Effector CD4-positive, alpha-beta T cell (primary cell): Measurements from ENCODE around the gene MT1G. TPM values are rescaled to one million over a fixed set of nuclear protein-coding genes. Genes with fewer than 3 reads are reported as not detected.
"Not testable (repeated sequence)": the region's sequence is repeated elsewhere in the genome, so short reads cannot be mapped to it uniquely, and the experiment has no call there.

Experiments
- DNase-seq: peaks from one replicate; pipeline ENCODE4 v3.0.0-alpha.2; 2020
- total RNA-seq: gene quantifications from one replicate; lab custom pipeline; 2026; lab: John Stamatoyannopoulos, UW

MT1G gene
- not detected for total RNA-seq

DNA sequence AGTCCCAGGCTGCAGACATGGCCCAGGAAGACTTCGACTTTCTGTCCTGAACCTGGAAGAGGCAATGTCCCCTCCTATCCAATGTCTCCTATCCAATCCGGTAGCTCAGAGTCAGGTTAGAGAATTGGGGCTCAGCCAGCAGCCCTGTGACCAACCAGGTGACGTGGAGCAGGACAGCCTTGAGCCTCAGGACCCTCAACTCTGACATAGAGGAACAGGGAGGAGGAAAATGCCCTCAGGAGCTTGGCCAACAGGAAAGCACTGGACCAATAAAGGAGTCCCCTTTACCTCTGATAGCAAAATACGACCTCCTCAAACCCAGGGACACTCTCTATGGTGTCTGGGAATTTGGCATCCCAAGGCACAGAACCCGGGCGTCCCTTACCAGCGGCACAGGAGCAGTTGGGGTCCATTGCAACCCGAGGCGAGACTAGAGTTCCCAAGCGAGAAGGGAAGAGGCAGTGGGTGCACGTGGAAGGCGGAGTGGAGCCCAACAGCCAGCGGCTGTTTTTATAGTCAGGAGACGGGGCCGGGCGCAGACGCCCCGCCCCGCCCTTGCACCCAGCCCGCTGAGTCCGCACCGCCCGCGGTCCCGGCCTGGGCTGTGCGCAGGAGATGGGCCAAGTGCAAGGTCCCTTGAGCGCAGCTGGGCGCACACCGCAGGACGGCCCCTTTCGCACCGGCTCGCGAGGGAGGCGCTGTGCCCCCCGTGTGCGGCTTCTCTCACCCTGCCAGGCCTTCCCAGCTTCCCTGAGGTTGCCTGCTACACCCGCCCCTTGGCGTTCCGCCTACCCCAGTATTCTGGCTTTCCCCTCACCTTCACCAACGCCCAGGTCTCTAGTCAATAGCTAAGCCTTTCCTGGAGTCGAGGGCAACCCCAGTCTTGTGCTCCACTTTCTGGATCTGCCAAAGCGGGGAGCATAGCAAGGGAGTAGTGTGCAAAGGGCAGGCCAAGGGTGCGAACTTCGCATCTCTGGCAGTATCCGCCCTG lies at the start of gene MT1G:
Gene MT1G (minus strand): TSS at position 485 of the 991 bp plus-strand sequence. CDS start 72 bp downstream, at position 413.
- no peak for DNase-seq

DNA sequence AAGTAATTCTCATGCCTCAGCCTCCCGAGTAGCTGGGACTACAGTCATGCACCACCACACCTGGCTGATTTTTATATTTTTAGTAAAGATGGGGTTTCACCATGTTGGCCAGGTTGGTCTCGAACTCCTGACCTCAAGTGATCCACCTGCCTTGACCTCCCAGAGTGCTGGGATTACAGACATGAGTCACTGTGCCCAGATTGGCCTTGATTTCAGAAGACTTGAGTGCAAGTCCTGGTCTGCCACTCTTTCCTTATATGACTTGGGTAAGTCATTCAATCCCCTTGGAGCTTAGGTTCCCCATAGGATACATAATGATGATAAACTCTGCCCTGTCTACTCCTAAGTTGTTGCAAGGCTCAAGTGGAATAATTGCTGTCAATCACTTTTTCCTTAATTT lies 49.7 kb upstream of the MT1G start:
- DNase-seq: not testable (repeated sequence)

DNA sequence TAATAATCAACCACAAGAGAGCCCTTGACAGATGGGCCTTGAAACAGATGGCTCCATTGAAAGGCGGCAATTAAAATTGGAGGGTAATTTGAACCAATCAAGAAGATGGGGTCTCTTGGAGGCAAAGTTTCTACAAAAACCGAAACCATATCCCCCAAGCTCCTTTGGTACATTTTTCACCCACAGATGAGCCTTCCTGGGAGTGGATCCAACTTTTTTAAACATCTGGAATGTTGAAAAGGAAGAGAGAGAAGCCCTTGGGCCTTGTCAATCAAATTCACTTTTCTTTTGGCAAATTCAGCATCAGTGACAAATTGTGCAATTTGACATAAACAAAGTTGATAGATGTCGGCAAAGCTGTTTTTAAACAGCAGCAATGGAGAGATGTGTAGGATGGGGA lies 48.9 kb upstream of the MT1G start:
- DNase-seq: no peak

DNA sequence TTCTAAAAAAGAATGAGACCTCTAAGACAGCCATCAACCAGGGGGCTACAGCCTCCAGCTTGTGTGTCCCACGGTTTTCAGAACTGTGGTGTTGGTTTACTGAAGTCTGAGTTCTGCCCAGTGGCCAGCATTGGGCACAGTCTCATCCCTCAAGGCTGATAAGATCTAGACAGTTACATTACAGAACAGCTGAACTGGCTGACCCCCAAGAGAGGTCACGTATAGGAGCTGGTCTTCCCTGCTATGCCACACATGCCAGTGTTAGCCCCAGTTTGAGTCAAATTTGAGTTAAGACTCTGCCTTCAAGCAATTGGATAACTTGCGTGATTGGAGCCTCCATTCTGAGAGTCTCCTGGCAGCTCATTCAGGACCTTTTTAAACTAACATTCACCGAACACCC lies 47.3 kb upstream of the MT1G start:
- no peak for DNase-seq

DNA sequence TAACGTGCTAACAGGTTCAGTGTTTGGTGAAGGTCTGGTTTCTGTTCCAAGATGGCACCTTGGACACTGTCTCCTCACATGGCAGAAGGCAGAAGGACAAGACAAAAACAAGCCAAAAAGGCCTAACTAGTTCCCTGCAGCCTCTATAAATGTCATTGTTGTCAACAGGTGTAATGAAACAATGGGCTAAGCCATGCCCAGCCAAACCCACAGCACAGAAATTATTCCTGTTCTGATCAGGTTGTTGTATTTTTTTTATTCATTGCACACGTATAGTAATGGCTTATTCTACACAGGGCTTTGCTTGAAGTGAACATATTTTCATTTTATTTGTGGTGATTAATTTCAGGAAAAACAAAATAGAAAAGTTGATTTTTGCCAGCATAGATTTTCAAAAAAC lies 45.9 kb upstream of the MT1G start:
- DNase-seq: no peak

DNA sequence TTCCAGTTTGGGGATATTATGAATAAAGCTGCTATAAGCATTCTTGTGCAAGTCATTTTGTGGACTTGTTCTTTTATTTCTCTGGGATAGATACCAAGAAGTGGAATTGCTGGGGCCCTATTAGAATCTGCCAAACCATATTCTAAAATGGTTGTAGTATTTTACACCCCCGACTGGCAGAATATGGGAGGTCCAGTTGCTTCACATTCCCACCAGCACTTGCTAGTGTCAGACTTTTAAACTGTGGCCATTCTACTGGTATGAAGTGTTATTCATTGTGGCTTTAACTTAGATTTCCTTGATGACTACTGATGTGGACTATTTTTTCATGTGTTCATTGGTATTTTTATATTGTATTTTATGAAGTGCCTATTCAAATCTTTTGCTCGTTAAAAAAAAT lies 44.0 kb upstream of the MT1G start:
- no peak for DNase-seq

DNA sequence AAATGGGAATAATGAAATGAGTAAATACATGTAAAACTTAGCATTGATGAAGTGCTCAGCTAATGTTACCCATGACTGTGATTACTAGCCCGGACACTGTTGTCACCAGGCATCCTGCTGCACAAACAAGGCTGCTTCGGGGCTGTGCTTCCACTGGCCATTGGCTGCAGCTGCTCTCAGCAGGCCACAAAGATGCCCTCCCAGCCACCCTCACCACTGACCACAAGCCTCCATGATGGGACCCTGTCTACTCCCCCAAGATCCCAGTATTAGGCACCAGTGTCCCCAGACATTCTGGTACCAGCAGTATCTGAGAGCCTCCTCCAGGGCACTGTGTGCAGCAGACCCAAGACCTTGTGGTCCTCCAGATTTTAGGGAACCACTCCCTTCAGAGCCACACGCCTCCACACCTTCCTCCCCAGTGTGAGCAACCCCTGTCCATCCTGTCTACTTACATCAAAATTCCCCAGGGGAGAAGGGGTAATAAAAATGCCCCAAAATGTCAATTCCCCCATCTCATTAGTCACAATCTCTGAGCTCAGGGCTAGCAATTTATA lies 42.4 kb upstream of the MT1G start:
- no peak for DNase-seq

DNA sequence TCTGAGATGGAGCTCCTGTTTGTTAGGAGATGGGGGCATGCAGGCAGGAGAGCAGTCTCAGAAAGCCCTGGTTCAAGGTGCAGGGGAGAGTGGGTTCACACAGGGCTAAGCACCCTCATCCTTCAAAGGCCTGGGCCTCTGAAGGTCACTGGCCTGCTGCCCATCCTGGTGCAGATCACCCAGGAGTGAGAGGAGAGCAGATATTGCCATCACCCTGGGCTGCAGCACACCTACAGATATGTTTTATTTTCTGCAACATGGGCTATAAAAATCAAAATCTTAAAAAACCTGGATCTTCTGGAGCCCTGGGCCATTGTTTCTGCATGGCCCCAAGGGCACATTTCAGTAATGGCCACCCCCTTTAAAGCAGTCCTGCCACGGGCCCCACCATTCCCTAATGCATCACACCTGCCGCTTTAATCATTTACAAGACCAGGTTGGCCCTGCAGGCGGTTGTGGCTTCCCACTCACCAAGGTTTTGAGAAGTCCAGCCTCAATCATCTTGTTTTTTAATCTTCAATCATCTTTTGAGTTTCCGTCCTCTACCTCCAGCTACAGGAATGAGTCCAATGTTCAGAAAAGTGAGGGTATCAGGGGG lies 41.7 kb upstream of the MT1G start:
- DNase-seq: no peak

DNA sequence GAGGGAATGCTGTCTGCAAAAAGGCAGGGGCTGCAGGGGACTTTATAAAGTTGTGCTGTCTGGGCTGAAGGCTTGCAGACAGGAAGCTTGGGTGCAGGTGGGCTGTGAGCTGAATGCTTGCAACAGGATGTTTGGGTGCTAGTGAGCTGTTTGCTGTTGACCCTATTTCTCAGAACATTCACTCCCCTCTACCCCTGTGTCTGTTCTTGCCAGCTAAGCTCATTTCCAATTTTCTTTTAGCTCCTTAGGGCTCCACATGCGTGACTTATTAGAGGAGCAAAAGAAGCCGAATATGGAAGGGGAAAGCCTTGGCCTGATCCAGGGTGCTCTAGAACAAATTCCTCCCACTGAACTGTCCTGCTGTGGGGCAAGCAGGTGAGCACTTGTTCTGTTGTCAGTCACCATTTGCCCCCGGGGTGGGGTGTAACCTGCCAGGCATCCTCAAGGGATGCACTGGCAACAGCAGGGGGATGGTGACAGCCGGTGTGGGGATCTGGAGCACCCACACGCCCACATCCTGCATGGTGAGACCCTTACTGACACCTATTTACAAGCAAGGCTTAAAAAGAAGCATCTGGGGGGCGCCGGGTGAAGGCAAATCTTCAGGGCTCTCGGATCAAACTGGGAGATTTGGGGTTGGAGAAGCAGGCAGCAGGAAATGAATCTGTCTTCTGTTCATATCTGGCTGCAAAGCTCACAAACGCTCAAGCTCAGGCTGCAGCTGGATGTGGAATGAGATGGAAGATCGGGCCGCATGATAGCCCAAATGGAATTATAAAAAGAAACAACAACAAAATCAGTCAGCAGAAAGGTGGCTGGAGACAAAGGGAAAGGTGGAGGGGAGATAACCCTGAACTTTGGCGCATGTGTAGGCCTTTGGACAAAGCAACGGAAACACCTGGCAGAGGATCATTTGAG lies 40.9 kb upstream of the MT1G start:
- DNase-seq: no peak

DNA sequence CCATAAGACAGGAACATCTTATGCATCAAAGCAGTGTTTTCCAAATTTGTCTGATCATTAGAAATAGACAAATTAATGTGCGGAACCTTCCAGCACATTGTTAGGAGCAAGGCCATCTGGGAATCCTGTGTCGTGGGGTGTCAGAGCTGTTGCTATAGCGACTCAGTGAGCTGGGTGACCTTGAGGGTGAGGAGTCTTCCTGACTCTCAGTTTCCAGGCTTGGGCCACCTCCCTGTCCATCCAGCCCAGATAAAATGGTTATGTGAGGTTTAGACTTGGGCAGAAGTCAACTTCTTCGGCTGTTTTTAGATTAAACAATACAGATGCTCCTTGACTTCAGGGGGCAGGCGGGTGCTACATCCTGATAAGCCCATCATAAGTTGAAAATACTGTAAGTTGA lies 35.0 kb upstream of the MT1G start:
- no peak for DNase-seq

DNA sequence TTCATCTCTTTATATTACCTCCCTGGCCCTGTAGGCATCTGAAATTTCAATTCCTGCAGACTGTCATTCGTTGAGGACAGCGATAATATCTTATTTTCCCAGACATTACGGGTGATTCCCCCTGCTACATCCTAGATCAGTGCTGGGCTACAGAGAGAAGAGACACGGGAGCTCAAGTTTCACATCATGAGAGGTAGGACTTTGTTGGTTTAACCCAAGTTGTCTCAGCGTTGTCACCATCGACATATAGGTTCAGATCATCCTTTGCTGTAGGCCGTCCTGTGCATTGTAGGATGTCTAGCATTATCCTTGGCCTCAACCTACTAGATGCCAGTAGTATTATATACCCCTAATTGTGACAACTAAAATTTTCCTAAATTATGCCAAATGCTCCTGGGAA lies 33.7 kb upstream of the MT1G start:
- no peak for DNase-seq

DNA sequence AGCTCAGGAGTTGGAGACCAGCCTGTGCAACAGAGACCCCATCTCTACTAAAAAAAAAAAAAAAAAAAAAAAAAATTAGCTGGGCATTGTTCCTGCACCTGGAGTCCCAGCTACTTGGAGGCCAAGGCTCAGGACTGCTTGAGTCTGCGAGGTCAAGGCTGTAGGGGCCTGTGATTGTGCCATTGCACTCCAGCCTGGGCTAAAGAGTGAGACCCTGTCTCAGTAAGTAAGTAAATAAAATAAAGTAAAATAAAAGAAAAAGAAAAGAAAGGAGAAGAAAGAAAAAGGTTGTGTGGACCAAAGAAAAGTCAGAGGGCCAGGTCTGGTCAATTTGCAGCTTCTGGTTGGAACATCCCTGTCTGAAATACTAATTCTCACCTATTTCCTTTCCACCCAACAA lies 32.8 kb upstream of the MT1G start:
- no peak for DNase-seq

DNA sequence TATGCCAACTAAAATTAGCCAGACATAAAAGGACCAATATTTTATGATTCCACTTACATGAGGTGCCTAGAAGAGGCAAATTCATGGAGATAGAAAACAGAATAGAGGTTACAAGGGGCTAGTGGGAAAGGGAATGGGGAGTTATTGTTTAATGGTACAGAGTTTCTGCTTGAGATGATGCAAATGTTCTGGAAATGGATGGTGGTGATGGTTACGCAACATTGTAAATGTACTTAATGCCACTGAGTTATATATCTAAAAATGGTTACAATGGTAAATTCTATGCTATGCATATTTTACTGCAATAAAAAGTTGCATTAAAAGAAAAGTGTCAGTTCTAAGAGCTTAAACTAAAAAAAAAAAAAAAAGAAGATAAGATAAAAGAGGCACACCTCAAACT lies 32.3 kb upstream of the MT1G start:
- DNase-seq: no peak

DNA sequence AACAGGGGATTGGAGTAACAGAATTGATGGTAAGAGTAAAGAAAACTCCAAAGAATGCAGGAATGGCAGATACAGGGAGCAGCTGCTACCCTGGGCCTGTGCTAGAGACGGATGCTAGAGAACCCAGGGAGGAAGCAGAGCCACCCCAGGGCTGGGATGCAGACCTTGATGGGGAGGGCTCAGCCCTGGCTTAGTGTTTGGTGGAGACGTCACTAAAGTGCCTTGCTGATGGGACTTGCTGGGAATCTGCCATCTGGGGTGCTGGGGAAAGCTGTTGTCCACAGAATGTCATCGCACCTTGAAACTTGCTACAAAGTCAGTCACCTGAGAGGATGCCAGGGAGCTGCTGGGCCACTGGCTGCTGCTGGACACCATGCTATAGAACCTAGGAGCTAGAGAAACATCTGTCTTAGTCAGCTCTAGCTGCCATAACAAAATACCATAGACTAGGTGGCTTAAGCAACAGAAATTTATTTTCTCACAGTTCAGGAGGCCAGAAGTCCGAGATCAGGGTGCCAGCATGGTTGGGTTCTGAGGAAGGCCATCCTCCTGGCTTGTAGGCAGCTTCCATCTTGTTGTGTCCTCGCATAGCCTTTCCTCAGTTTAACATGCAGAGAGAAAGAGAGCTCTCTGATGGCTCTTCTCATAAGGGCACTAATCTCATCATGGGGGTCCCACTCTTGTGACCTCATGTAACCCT lies 29.7 kb upstream of the MT1G start:
- no peak for DNase-seq

DNA sequence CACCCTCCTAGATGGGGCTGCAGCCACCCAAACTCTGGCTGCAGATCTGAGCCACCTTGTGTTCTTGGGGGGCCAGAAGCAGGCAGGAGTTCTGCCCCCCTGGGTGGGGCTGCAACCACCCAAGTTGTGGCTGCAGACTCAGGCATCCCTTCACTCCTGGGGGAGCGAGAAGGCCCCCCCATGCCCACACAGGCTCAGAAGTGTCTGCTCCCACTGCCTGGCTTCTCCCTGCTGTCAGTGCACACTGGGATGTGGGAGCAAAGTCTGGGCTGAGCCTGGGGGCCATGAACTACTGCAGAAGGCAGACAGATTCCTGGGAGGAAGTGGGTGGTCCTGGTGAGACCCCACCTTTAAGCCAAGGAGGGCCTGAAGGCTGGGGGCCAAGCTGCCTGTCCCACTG lies 27.4 kb upstream of the MT1G start:
- no peak for DNase-seq

DNA sequence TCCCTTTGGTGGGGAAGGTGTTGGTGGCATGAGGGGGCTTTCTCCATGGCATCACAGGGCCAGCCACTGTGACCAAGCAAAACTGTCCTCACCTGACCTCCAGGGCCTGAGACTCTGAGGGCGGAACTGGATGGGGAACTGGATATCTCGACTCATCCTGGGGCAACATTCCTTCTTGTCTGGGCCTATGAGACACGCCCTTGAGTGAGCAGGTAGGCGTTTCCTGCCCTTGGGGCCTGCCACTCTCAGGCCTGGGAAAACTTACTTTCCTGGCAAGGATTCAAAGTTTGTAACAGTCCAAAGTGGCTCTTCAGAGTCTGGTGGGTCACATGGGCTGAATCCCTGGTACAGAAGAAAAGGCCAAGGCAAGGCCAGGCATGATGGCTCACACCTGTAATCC lies 24.0 kb upstream of the MT1G start:
- DNase-seq: no peak

DNA sequence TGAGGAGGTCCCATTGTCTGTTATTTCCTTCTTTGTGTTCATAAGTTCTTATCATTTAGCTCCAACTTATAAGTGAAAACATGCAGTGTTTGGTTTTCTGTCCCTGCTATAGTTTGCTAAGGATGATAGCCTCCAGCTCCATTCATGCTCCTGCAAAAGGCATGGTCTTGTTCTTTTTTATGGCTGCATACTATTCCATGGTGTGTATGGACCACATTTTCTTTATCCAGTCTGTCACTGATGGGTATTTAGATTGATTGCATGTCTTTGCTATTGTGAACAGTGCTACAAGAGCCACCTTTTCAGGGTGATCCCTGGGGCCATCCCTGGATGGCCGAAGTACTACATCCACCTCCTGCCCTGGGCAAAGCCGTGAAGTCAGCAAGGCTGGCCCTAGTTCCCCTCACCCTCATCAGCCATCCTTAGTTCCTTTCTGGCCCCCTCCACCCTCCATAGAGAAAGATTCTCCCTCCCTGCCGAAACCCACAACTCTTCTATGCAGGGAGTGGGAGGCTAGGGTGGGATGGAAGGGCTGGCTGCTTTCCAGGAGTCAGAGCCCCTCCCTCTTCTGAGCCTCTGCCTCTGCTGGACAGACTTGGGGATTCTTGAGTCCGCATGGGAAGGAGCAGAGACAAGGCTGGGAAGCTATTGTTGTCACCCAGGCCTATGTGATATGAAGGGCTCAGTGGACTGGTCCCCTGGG lies 22.7 kb upstream of the MT1G start:
- DNase-seq: no peak

DNA sequence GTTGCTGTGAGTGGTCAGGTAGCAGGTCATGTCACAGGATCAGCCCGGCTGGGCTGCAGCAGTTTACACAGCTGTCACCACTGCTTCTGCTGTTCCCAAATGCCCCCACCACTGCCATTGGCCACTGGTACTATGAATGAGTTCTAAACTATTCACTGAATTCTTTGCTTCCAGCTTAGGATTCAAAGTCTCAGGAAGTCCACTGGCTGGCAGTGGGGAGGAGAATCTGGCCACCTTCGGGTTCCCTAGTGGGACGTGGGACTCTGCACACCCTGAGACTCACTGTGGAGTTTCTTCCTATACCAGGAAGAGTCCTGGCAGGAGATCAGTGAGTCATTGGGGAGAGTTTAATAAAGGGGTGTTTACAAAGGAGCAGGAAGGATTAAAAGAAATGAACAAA lies 21.3 kb upstream of the MT1G start:
- no peak for DNase-seq

DNA sequence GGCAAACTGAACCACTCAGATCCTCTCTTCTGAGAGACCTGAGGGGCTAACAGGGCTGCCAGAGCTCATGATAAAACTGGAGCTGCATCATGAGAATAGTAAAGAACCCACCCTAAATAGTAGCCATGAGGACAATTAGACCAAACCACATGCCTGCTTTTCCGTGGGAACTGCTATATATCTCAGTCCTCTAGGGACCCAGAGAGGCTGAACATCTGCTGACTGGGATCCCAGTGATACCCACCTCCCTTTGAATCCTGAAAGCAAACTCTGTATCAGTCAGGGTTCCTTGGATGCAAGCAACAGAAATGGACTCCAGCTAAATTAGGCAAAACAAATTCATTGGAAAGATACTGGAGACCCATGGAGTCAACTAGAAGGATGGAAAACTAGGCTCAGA lies 20.9 kb upstream of the MT1G start:
- no peak for DNase-seq

DNA sequence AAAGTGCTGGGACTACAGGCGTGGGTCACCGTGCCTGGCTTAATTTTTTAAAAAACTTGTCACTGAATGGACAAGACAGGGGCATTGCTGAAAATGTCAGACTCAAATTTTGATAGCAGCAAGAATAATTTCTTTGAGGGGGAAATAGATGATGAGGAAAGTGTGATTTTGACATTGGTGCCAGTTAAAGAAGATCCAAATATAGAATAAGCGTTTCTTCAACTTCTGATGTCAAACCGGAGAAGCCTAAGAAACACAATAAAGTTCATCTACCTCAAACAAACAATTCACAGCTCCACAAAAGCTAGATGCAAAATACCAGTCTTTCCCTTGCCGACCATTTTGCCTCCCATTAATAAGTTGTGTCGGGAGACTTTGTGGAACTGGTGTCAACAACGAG lies 18.9 kb upstream of the MT1G start:
- no peak for DNase-seq

DNA sequence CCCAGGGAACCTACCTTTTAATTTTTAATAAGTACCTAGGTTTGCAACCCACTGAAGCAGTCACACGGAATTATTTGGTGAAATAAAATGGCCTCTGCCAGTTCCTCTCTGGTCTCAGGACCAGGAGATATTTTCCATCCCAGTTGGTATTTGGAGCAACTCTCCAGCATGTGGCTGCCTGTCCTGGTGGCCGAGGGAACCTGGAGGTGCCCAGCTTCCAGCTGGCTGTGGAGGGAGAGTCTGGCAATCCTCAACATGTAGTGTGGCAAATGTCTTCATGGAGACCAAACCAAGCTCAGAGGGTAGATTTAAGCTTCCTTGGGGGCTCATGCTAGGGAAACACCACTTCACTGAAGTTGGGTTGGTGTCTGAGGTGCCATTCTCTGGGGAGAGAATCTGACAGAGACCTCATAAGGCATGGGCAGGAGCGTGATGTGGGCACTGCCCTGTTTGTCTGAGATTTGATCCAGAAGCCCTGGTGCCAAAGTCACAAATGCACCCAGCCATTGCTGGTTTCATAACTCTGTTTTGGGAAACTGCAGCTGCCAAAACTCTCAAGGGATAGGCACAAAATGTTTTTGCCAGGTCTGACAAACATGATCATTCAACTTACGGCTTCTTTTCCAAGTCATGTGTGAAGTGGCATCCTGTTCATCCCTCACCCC lies 17.2 kb upstream of the MT1G start:
- DNase-seq: no peak
